ENCODE data around the gene CEBPB. TPM values are rescaled to one million over a fixed set of nuclear protein-coding genes. Genes with fewer than 3 reads are reported as not detected.

CEBPB gene
- total RNA-seq, 1 experiment from 2014 or later, result 22.6 TPM

DNA sequence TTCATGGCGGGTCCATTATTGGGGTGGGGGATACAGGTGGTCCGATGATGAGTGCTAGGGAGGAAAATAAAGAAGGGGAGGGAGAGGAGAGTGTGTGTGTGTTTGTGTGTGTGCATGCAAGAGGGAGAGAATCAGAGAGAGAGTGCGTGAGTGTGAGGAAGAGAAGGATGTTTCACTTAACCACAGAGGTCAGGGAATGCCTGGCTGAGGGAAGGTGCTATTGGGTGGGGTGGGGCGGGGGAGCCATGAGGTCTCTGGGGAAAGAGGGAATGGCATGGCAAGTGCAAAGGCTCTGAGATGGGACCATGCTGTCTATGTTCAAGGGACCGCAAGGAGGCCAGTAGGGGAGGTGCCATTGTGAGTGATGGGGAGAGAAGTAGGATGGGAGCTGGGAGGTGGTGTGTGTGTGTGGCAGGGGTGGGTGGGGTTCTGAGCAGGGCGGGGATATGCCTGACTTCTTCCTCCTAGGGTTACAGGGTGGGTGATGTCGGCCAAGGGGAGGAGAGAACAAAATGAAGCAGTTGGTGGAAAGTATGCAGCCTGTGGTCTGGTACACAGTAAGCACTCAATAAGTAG is 23.0 kb downstream of the CEBPB start:
- no peak overlapping the region for H4K91ac ChIP-seq (ENCODE audit: insufficient read length, low read depth, low read length)
- no peak overlapping the region for H2BK12ac ChIP-seq (ENCODE audit: insufficient read length, low read depth, low read length)
- no peak overlapping the region for H2BK15ac ChIP-seq (ENCODE audit: low read depth, low read length)
- no peak overlapping the region for H2BK120ac ChIP-seq (ENCODE audit: low read depth, low read length, poor library complexity, severe bottlenecking)
- no peak overlapping the region for H3K4ac ChIP-seq (ENCODE audit: low read depth, low read length)
- no peak overlapping the region for H3T11ph ChIP-seq (ENCODE audit: low read length)
- no peaks in the 10 kb centered on the region for H3K23me2 ChIP-seq (ENCODE audit: insufficient read length, low read depth, low read length, poor library complexity, severe bottlenecking)
- no peak overlapping the region for H3K9ac ChIP-seq (ENCODE audit: extremely low read depth, insufficient read length, low read length)
- H3K23ac ChIP-seq (ENCODE audit: insufficient read length, low read depth, low read length), result no peak overlapping the region
- no peak for DNase-seq
- Mint-ChIP-seq H3K27me3 (ENCODE audit: low read depth) (peaks cover 2% of the 10 kb centered on the region; the same call in 1 of the 2 replicates), H3K4me1 (peaks cover 9 to 21% of the 10 kb centered on the region in 2 experiments), H3K9me3 (no peaks in the 10 kb centered on the region), H3K4me3 (no peak overlapping the region; a peak in 1 of 5 replicates), H3K36me3 (ENCODE audit: insufficient read depth in 1 of 3, low read depth in 3 of 3) (no peaks in the 10 kb centered on the region), H3K27ac (no peak overlapping the region; a peak in 1 of 7 replicates)
- H3K79me1 ChIP-seq (ENCODE audit: insufficient read depth, low read depth, low read length, poor library complexity, severe bottlenecking), result no peaks in the 10 kb centered on the region
- H4K20me1 ChIP-seq (ENCODE audit: control insufficient read depth, insufficient read depth, insufficient read length), result no peaks in the 10 kb centered on the region
- no peak overlapping the region for H4K5ac ChIP-seq (ENCODE audit: insufficient read length, low read depth, low read length)
- H3K14ac ChIP-seq (ENCODE audit: insufficient read depth, low read length), result no peak overlapping the region
- no peak overlapping the region for H3K4me2 ChIP-seq (ENCODE audit: insufficient read depth, insufficient read length, low read length)
- no peaks in the 10 kb centered on the region for H3K27me3 ChIP-seq (ENCODE audit: insufficient read depth, low read length)
- H2AK5ac ChIP-seq (ENCODE audit: insufficient read length, low read length), result no peak overlapping the region
- H4K8ac ChIP-seq (replicated peaks; ENCODE audit: insufficient read length, low read depth, low read length), result no peak overlapping the region
- H2BK5ac ChIP-seq (ENCODE audit: insufficient read length, low read length), result no peak overlapping the region
- no peak overlapping the region for H2BK20ac ChIP-seq (ENCODE audit: low read depth, low read length, poor library complexity, severe bottlenecking)
- no peak overlapping the region for H2AFZ ChIP-seq (ENCODE audit: low read length)
- H3K79me2 ChIP-seq (ENCODE audit: insufficient read depth, low read length), result no peaks in the 10 kb centered on the region
- H3K9me3 ChIP-seq (ENCODE audit: control insufficient read depth, low read depth, low read length), result no peaks in the 10 kb centered on the region
- WGBS (ENCODE audit: extremely low coverage, insufficient read length, low lambda C conversion rate), result no CpG with 5 or more reads among the region's 7 CpGs
- no peak overlapping the region for H3K18ac ChIP-seq (ENCODE audit: insufficient read length, low read depth, low read length)
- H3K4me1 ChIP-seq (ENCODE audit: insufficient read depth, low read length), result no peaks in the 10 kb centered on the region; the same call in 1 of the 2 replicates
- H3K27ac ChIP-seq (ENCODE audit: insufficient read length, low read depth, low read length), result no peak overlapping the region
- TF ChIP-seq, protein P1, sequence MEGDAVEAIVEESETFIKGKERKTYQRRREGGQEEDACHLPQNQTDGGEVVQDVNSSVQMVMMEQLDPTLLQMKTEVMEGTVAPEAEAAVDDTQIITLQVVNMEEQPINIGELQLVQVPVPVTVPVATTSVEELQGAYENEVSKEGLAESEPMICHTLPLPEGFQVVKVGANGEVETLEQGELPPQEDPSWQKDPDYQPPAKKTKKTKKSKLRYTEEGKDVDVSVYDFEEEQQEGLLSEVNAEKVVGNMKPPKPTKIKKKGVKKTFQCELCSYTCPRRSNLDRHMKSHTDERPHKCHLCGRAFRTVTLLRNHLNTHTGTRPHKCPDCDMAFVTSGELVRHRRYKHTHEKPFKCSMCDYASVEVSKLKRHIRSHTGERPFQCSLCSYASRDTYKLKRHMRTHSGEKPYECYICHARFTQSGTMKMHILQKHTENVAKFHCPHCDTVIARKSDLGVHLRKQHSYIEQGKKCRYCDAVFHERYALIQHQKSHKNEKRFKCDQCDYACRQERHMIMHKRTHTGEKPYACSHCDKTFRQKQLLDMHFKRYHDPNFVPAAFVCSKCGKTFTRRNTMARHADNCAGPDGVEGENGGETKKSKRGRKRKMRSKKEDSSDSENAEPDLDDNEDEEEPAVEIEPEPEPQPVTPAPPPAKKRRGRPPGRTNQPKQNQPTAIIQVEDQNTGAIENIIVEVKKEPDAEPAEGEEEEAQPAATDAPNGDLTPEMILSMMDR (conservative IDR thresholded peaks at IDR 0.05), result no peak
- H3K56ac ChIP-seq (ENCODE audit: insufficient read length, low read depth, low read length), result no peak overlapping the region
